ENCODE measurements around the gene KDM3B.
"Not testable (repeated sequence)": the region's sequence is repeated elsewhere in the genome, so short reads cannot be mapped to it uniquely, and the experiment has no call there.

Gene KDM3B

GRCh38 chr5:138467711-138468132 is 115.2 kb downstream of the KDM3B start:
- no peak for DNase-seq (ENCODE audit: low read depth in 2 of 2)

- no peak for DNase-seq (ENCODE audit: low read depth in 2 of 2)
Observed at GRCh38 chr5:138468133-138468965, 115.9 kb downstream of the KDM3B start.

- DNase-seq (ENCODE audit: low read depth in 2 of 2), result no peak
Observed at GRCh38 chr5:138468966-138469539, 116.6 kb downstream of the KDM3B start.

- no peak for DNase-seq (ENCODE audit: low read depth in 2 of 2)
Observed at GRCh38 chr5:138469540-138470321, 117.2 kb downstream of the KDM3B start.

GRCh38 chr5:138470322-138471051 is 118.0 kb downstream of the KDM3B start:
- DNase-seq (ENCODE audit: low read depth in 2 of 2), result no peak

- DNase-seq (ENCODE audit: low read depth in 2 of 2), result no peak
Observed at GRCh38 chr5:138471052-138471361, 118.5 kb downstream of the KDM3B start.

GRCh38 chr5:138472353-138472752 is 119.9 kb downstream of the KDM3B start:
- DNase-seq (ENCODE audit: low read depth in 2 of 2), result no peak

GRCh38 chr5:138473151-138473550 is 120.7 kb downstream of the KDM3B start:
- DNase-seq (ENCODE audit: low read depth in 2 of 2), result not testable (repeated sequence)

- no peak for DNase-seq (ENCODE audit: low read depth in 2 of 2)
Observed at GRCh38 chr5:138476918-138477317, 124.4 kb downstream of the KDM3B start.

- no peak for DNase-seq (ENCODE audit: low read depth in 2 of 2)
Observed at GRCh38 chr5:138482638-138483037, 130.2 kb downstream of the KDM3B start.
